WERI-Rb-1 (cell line): ENCODE measurements around the gene SUSD2.

Experiments used
- DNase-seq: peaks from one replicate; pipeline ENCODE4 v3.0.0-alpha.2; 2020
- H3K27ac ChIP-seq: fragments of 250-450 bp; sonication (Bioruptor Pico); 2 replicates; pipeline ENCODE4 v1.5.1; 2020; ENCODE audit warnings: mild to moderate bottlenecking, moderate library complexity
- H3K27me3 ChIP-seq: fragments of 250-450 bp; sonication (Bioruptor Pico); 2 replicates; pipeline ENCODE4 v1.5.1; 2021; ENCODE audit warnings: mild to moderate bottlenecking, low read depth, moderate library complexity; ENCODE audit not compliant: insufficient read depth, severe bottlenecking
- H3K36me3 ChIP-seq: fragments of 250-450 bp; sonication (Bioruptor Pico); 2 replicates; pipeline ENCODE4 v1.5.1; 2020; ENCODE audit warnings: mild to moderate bottlenecking, moderate library complexity
- H3K4me3 ChIP-seq: 2 replicates; pipeline ENCODE4 v1.5.1; 2011; ENCODE audit warnings: low read depth, mild to moderate bottlenecking, control low read depth, low read length
- H3K9me3 ChIP-seq: fragments of 250-450 bp; sonication (Bioruptor Pico); 2 replicates; pipeline ENCODE4 v1.5.1; 2021; ENCODE audit warnings: mild to moderate bottlenecking, moderate library complexity; ENCODE audit not compliant: severe bottlenecking
- CTCF ChIP-seq: IDR thresholded peaks from 2 replicates; pipeline ENCODE4 v1.5.1; 2011; ENCODE audit warnings: low read depth, mild to moderate bottlenecking, control low read depth, inconsistent platforms, low read length

SUSD2 gene

GRCh38 chr22:24171822-24172221, 9.5 kb upstream of the SUSD2 start:
- no peak for TF ChIP-seq CTCF
- Histone ChIP-seq H3K27me3 (no peaks in the 10 kb centered on the region), H3K36me3 (peaks cover 64% of the 10 kb centered on the region), H3K27ac (no peak overlapping the region), H3K9me3 (no peaks in the 10 kb centered on the region), H3K4me3 (no peak overlapping the region)
- no peak for DNase-seq

- TF ChIP-seq CTCF = peak; percentile 98
- H3K4me3 ChIP-seq = no peak overlapping the region
- peak overlapping the region; percentile 69 for H3K27ac ChIP-seq
- H3K36me3 ChIP-seq = peaks cover 66% of the 10 kb centered on the region
- H3K27me3 ChIP-seq = no peaks in the 10 kb centered on the region
- DNase-seq = peak; percentile 93
- H3K9me3 ChIP-seq = no peaks in the 10 kb centered on the region
Measured at GRCh38 chr22:24175160-24175808, 6.0 kb upstream of the SUSD2 start.

GRCh38 chr22:24176040-24176439, 5.2 kb upstream of the SUSD2 start:
- Histone ChIP-seq H3K9me3 (no peaks in the 10 kb centered on the region), H3K36me3 (peaks cover 63% of the 10 kb centered on the region), H3K27ac (peak overlapping the region; percentile 8; the same call in 1 of the 2 replicates), H3K27me3 (no peaks in the 10 kb centered on the region), H3K4me3 (no peak overlapping the region)
- no peak for DNase-seq
- no peak for TF ChIP-seq CTCF

GRCh38 chr22:24176630-24177029, 4.7 kb upstream of the SUSD2 start:
- Histone ChIP-seq H3K4me3 (no peak overlapping the region), H3K36me3 (peaks cover 57% of the 10 kb centered on the region), H3K27me3 (no peaks in the 10 kb centered on the region), H3K9me3 (no peaks in the 10 kb centered on the region), H3K27ac (no peak overlapping the region; the same call in 1 of the 2 replicates)
- TF ChIP-seq CTCF = no peak
- no peak for DNase-seq

- Histone ChIP-seq H3K27me3 (no peaks in the 10 kb centered on the region), H3K36me3 (peaks cover 53% of the 10 kb centered on the region), H3K9me3 (no peaks in the 10 kb centered on the region), H3K27ac (peak overlapping the region; percentile 20; the same call in 1 of the 2 replicates), H3K4me3 (no peak overlapping the region)
- DNase-seq = no peak
- no peak for TF ChIP-seq CTCF
Measured at GRCh38 chr22:24177045-24177444, 4.2 kb upstream of the SUSD2 start.

- Histone ChIP-seq H3K27ac (peak overlapping the region; percentile 20; the same call in 1 of the 2 replicates), H3K4me3 (no peak overlapping the region), H3K9me3 (no peaks in the 10 kb centered on the region), H3K36me3 (peaks cover 49% of the 10 kb centered on the region), H3K27me3 (no peaks in the 10 kb centered on the region)
- no peak for DNase-seq
- no peak for TF ChIP-seq CTCF
Measured at GRCh38 chr22:24177456-24177855, 3.8 kb upstream of the SUSD2 start.
